Choroid plexus epithelial cell (primary cell): ENCODE results near the gene FBH1.

Experiments used
- DNase-seq: peaks from one replicate; pipeline ENCODE4 v3.0.0-alpha.2; 2010; ENCODE audit warnings: low read depth
- H3K4me3 ChIP-seq: 2 replicates; pipeline ENCODE4 v1.5.1; 2011; ENCODE audit warnings: low read depth, mild to moderate bottlenecking, control low read depth, low read length, moderate library complexity
- CTCF ChIP-seq: conservative IDR thresholded peaks from 2 replicates; pipeline ENCODE4 v1.5.1; 2011; ENCODE audit warnings: low read depth, mild to moderate bottlenecking, control low read depth, inconsistent platforms, low read length, moderate library complexity

FBH1 gene

GRCh38 chr10:5977471-5978229, 87.6 kb downstream of the FBH1 start, which contains the start of gene IL15RA:
Gene IL15RA (minus strand): TSS chr10:5977543. CDS start chr10:5977492, 51 bp downstream.
- TF ChIP-seq CTCF: no peak
- peak; percentile 51 for DNase-seq
- peak within 1 kb of the TSS; percentile 90 for H3K4me3 ChIP-seq

DNA sequence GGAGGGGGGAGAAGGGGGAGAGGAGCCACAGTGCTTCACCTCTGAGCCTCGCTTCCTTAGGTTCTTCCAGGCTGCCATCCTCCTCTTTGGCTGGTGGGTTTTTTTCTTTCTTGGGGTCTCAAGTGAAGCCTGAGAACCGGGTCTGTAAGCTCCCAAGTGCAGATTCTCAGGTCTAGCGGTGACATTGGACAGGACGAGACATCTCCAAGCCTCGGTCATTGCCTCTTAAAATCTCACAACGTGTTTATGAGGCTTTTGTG, 88.1 kb downstream of the FBH1 start:
- DNase-seq: no peak
- TF ChIP-seq CTCF: no peak
- peak overlapping the region; percentile 90 for H3K4me3 ChIP-seq

GRCh38 chr10:5981529-5981928, 91.5 kb downstream of the FBH1 start:
- no peak for DNase-seq
- no peak for TF ChIP-seq CTCF

GRCh38 chr10:5983774-5984173, 93.7 kb downstream of the FBH1 start:
- no peak for TF ChIP-seq CTCF
- no peak for DNase-seq
- no peak overlapping the region for H3K4me3 ChIP-seq

More at GRCh38 chr10:5981529-5981928, 91.5 kb downstream of the FBH1 start:
- no peak overlapping the region for H3K4me3 ChIP-seq

- no peak overlapping the region for H3K4me3 ChIP-seq
- TF ChIP-seq CTCF: no peak
- no peak for DNase-seq
These were observed 95.0 kb downstream of the FBH1 start for GRCh38 chr10:5985029-5985428.
